GM18511 (cell line): Measurements from ENCODE around the gene CHRNA5.

ENCODE experiments used
- ATAC-seq: cut with Tn5 transposase; IDR thresholded peaks from one replicate; pipeline ENCODE4 v1.9.1; 2021; ENCODE audit warnings: mild to moderate bottlenecking, moderate library complexity; ENCODE audit not compliant: unreplicated experiment

Gene CHRNA5

GRCh38 chr15:78619022-78619950, 54.0 kb downstream of the CHRNA5 start:
- no peak for ATAC-seq

DNA sequence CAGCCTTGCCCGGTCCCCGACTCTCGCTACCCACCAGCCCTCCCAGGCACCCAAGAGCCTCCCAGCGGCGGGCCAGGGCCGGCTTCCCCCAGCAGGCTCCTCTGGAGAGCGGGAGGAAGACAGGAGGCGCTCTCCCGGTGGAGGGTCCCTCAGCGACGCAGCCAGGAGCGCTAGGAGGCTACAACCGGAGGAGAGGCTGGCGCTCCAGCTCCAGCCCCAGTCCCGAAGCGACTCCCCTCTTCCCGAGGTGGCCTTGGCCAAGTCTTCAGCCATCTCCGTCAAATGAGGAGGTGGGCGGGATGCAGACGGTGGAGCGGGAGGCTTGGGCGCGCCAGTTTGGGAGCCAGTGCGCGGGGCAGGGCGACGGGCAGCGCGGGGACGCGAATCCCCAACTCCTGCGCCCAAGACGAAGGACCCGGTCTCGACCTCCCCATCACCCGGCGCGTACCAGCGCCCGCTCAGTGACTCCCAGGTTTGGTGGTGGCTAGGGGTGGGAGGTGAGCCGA, 54.8 kb downstream of the CHRNA5 start:
- ATAC-seq = no peak

- no peak for ATAC-seq
Observed at GRCh38 chr15:78620527-78621421, 55.5 kb downstream of the CHRNA5 start, which contains the start of gene CHRNA3. TSS of gene CHRNA3 (minus strand) at chr15:78620996. CDS start at chr15:78620794, 202 bp downstream.

DNA sequence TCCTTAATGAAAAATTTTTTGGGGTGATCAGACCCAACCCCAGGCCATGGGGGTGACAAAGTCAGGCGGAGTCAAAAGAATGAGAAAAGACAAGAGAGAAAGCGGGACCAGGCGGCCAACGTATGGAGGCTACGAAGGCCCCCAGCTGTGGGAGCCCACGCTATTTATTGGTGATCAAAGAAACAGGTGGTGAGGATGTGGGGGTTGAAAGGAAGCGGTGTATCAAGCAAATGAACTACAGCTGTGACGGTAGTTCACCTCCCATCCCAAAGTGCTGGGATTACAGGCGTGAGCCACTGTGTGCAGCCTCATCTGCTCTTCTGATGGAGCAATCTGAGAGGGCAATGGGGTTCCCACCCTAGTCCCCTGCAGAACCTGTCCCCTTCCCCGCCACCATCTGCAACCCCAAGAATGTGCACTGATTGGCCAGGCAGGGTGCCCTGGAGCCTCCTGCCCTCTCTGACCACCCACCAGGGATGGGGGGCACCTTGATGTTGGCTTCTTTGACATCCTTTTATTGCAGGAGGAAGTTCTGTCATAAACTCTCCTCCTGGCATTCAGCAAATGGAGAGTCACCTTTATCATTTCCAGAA, 56.6 kb downstream of the CHRNA5 start:
- no peak for ATAC-seq

DNA sequence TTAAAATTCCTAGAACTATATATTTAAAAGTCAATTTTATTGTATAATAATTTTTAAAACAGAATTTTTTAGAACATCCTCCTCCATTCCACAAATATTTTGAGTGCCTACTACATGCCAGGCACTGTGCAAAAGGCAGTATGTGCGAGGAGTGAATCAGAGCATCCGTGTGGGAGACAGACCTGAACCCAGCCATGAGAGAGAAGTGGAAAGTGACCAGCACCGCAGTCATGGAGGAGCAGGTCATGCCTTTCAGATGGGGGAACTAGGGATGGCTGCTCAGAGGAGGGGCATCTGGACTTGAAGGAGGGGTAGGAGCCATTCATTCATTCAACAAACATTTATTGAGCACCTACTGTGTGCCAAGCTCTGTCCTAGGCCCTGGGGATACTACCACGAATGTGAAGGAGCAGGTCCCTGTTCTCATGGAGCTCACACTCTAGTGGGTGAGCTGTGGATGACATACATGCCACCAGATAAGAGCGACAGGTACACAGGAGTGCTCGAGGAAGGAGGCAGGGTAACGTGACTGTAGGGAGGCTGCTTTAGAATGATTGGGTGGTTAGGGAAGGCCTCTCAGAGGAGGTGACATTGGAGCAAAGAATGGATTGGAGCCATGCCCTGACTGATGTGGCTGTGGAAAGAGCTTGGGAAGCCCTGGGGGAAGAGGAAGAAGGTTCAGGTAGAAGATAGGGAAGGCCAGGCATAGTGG, 58.6 kb downstream of the CHRNA5 start:
- ATAC-seq = no peak

DNA sequence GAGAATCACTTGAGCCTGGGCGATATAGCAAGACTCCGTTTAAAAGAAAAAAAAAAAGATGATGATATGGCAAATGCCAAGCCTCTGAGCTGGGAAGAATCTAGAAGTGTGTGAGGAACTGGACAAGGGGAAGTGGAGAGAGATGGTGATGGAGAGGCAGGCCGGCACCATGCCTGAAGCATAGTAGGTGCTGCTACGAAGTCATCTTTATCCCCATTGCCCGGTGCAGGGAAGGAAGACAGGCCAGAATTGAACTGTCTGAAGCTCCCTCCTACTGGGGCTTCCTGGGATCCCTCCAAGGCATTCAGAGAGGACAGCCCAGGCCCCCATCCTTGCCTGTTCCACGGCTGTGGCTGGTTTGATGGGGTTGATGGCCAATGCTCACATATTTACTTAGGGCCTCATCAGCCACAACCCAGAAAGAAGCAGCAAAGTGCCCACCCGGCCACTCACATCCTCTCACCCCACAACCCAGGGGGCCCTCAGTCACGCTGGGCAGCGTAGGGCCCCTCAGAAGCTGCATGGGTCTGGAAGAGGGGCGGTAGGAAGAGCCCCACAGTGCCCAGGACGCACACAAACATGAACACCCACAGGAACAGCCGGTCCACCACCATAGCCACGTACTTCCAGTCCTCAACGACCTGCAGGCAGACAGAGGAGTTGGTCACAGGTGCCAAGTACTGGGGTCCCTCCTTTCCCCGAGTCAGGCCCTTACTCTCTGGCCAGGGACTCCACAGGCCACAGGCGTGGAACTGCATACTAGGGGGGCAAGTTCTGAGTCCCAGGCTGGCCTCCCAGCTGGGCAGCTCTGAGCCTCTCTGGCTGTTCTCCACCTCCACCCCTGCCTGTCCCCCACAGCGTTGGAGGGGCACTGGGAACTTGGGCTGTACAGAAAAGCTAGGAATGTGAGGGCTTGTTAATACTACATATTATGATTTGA, 59.6 kb downstream of the CHRNA5 start:
- ATAC-seq = no peak

GRCh38 chr15:78625606-78626280, 60.4 kb downstream of the CHRNA5 start:
- ATAC-seq = no peak

GRCh38 chr15:78626381-78626995, 61.2 kb downstream of the CHRNA5 start:
- no peak for ATAC-seq

DNA sequence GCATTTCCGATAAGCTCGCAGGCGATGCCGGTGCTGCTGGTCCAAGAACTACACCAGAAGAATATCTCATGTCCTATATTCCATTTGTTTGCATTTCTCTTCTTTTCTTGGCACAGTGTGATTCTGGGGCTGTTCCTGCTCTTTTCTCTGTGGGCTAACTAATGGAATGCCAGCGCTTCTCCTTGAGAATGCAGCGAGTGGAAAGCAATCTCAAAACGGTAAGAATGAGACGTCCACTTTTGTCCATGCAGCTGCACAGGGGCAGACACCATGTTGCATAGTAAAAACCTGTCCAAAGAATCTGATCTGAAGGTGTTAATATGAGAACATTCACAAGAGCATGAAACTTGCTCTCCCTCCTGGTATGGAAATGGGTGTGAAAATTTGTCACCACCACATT, 62.0 kb downstream of the CHRNA5 start:
- ATAC-seq = no peak

DNA sequence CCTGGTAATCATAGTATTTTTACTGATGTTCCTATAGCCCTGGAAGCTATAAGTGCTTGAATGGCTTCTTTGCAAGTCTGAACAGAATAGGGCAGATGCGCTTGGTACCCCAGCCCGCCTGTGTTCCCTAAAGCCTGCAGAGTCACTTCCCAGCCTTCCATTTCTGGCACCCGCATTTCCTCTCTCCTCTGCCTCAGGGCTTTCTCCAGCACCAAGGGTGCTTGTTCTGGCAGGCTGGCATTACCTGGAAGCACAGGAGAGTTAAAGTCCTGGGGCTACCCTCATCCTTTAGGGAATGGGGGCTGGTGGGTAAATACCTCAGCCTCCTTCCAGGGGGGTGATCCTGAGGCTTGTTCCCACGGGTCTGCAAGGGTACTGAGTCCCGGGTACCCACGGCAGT, 62.9 kb downstream of the CHRNA5 start:
- no peak for ATAC-seq

DNA sequence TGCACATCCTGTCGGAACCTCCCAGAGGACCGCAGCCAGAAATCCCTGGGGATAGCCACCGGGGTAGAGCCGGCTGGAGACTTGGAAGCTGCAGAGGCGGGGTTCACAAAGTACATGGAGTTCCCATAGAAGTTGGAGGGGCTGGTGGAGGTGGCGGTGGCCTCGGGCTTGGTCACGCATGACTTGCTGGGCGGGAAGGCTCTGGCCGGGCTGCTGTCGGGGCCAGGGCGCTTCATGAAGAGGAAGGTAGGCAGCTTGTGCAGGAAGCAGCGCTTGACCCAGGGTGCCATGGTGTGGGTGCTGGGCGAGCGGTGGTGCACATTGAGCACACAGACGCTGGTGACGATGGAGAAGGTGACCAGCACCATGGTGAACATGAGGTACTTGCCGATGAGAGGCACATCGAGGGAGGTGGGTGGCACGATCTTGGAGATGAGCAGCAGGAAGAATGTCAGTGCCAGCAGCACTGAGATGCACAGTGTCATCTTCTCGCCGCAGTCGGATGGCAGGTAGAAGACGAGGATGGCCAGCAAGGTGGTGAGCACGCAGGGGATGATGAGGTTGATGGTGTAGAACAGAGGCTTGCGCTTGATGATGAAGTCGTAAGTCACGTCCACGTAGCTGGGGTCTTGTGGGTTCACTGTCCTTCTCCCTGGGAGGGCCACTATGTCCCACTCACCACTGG, 63.9 kb downstream of the CHRNA5 start:
- no peak for ATAC-seq

GRCh38 chr15:78629716-78630065, 64.4 kb downstream of the CHRNA5 start:
- ATAC-seq = no peak

DNA sequence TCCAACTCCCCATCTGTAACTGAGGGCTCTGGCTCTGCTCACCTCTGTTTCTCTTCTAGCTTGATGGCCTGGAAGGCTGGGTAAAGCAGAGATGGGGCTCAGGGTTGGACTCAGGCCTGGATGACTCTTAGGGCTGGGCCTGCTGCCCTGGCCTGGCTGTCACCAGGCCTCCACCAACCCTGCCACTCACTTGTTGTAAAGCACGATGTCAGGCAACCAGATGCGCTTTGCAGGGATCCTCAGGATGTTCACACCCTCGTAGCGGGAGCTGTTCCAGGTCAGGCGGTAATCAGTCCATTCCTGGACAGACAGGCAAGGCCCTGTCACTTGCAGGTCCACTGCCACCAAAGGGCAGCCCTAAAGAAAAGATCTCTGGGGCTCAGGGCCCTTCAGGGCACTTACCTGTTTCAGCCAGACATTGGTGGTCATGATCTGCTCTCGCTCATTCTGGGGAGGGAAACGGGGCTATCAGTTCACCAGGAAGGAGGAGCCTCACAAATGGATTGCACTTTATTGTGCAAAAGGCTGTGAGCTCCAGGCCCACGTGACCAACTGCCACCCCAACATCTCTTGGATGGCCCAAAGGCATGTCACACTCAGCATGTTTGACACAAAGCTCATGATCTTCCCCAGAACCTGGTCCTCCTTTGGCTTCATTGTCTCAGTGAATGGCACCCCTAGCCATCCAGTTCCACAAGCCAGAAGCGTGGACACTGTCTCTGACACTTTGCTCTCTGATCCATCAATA, 65.7 kb downstream of the CHRNA5 start:
- ATAC-seq = no peak

GRCh38 chr15:78633348-78633747, 68.0 kb downstream of the CHRNA5 start:
- ATAC-seq = no peak

DNA sequence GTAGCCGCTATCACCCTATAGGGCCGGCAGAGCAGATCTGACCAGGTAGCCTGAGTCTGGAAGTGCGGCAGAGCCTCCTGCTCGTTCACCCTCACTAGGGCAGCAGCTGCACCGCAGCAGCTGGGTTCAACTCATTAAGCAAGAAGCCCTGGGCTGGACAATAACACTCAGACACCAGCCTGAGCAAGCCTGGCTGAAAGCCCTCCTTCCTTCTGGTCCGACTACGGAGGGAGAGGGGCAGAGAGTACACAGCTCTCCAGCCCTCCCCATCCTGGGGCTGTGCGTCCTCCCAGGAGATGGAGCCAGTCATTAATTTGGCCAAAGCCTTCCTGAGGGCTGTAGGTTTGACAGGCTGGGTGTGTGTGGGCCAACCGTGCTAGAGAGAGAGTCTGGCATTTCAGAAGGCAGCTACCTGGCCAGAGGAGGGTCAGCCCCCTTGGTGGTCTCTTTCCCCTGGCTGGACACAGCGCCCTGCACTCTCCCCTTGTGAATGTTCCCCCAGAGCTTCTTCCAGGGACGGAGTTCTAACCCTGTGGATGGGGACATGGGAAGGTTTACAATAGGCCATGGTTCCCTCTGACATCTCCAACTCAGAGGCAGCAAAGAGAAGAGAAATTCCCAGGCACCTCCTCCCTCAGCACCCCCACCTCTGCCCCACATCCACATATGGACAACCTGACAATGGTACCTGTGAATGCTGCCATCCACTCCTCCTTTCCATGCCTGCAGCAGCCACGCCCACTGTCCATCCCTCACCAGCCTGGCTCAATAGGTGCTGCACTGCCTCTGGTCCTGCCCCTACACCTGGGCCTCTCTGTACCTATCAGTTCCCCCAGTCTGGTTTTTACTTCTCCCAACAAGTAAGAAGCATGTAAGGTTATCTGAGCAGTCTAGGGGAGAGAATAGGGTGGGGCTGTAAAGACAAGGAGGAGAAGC, 69.2 kb downstream of the CHRNA5 start:
- ATAC-seq = no peak

DNA sequence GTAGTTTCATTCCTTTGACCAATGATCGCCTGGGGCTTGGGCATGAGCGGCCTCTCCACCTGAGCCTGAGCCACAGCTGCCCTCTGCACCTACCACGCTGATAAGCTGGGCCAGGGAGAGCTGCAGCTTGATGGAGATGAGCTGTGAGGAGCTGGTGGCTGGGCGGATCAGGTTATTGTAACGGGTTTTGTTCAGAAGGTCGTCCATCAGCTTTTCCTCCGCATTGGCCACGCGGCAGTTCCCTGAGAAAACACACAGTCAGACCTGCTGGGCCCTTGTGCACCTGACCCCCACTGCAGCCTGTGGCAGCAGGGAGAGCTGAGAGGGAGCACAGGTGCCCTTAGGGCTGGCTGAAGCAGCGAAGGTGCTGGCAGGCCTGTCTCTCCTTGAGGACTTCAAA, 70.0 kb downstream of the CHRNA5 start:
- ATAC-seq = no peak
